Kidney (tissue), 14 donors: ENCODE results near the gene RSL1D1. TPM values are rescaled to one million over a fixed set of nuclear protein-coding genes. Genes with fewer than 3 reads are reported as not detected.

Source experiments
- DNase-seq, 5 donors: peaks; one replicate each; pipeline ENCODE4 v3.0.0-alpha.2; 2013 to 2020
- FAIRE-seq: peaks from 2 replicates; lab custom pipeline; 2012; peaks lifted over from hg19 to GRCh38; lab: Jason Lieb, UNC
- H3K27ac ChIP-seq, 2 donors: one replicate each; pipeline ENCODE4 v1.7.0; 2013; ENCODE audit warnings: low read depth in 2 of 2, low read length in 2 of 2, inconsistent platforms in 1 of 2
- H3K27me3 ChIP-seq: one replicate; pipeline ENCODE4 v1.7.1; 2013; ENCODE audit warnings: low read length, inconsistent platforms; ENCODE audit not compliant: control insufficient read depth, insufficient read depth
- H3K36me3 ChIP-seq, 3 donors: one replicate each; pipeline versions ENCODE4 v1.7.0 to v1.7.1; 2013; ENCODE audit warnings: low read length in 3 of 3, control low read depth in 1 of 3, inconsistent platforms in 1 of 3; ENCODE audit not compliant: insufficient read depth in 3 of 3, control insufficient read depth in 2 of 3
- H3K4me1 ChIP-seq, 3 donors: one replicate each; pipeline versions ENCODE4 v1.7.0 to v1.7.1; 2013; ENCODE audit warnings: low read length in 3 of 3, inconsistent platforms in 1 of 3, low read depth in 1 of 3; ENCODE audit not compliant: control insufficient read depth in 2 of 3, insufficient read depth in 2 of 3
- H3K4me3 ChIP-seq, 3 donors: one replicate each; pipeline versions ENCODE4 v1.7.0 to v1.8.1; 2013; ENCODE audit warnings: low read length in 3 of 3, control low read depth in 1 of 3, inconsistent platforms in 1 of 3
- H3K9ac ChIP-seq, 3 donors: one replicate each; pipeline versions ENCODE4 v1.7.0 to v1.7.1; 2013; ENCODE audit warnings: low read length in 3 of 3, control low read depth in 1 of 3, inconsistent platforms in 1 of 3
- H3K9me3 ChIP-seq, 3 donors: one replicate each; pipeline versions ENCODE4 v1.7.0 to v1.7.1; 2013; ENCODE audit warnings: low read length in 3 of 3, control low read depth in 1 of 3, inconsistent platforms in 1 of 3; ENCODE audit not compliant: control insufficient read depth in 2 of 3, insufficient read depth in 1 of 3
- intact Hi-C: fragments of 100-400 bp; cut with DNase I; formaldehyde crosslinking; loops from one replicate; pipeline ENCODE4 v1.11.1; 2022
- polyA plus RNA-seq: library from polyadenylated mRNA; stranded (reverse); fragments of 350-450 nt; fragmentation: Illumina TruSeq; extraction: RNeasy Lipid Tissue Mini Kit (QIAGEN cat#74804); gene quantifications from one replicate; pipeline ENCODE4 v1.2.3, GENCODE V29; 2014; ENCODE audit warnings: low read depth, low replicate concordance; ENCODE audit not compliant: insufficient read depth
- total RNA-seq: library from RNA; stranded (reverse); fragmentation: NEBNext Ultra II Directional; extraction: Animal tissue kit (Norgen Biotek cat#: 25700); gene quantifications from one replicate; pipeline ENCODE4 v1.2.1, GENCODE V29; 2021
- TF ChIP-seq, protein P1 (sequence below): IDR thresholded peaks from 3 replicates; pipeline ENCODE4 v1.5.1; 2012; ENCODE audit warnings: mild to moderate bottlenecking, moderate library complexity, borderline replicate concordance; ENCODE audit not compliant: insufficient read depth; ENCODE audit errors: extremely low read depth
- donor health status: control.
- donor health status: control.
- donor health status: control.
- donor health status: control.
- donor health status: control.
- donor health status: DM: yes; HTN: yes; CAD: no.
- donor health status: Normal renal cell carcinoma (clear cell type).

RSL1D1 gene
- total and polyA plus RNA-seq, 2 donors from 2014 or later: 55.5 to 101 TPM

DNA sequence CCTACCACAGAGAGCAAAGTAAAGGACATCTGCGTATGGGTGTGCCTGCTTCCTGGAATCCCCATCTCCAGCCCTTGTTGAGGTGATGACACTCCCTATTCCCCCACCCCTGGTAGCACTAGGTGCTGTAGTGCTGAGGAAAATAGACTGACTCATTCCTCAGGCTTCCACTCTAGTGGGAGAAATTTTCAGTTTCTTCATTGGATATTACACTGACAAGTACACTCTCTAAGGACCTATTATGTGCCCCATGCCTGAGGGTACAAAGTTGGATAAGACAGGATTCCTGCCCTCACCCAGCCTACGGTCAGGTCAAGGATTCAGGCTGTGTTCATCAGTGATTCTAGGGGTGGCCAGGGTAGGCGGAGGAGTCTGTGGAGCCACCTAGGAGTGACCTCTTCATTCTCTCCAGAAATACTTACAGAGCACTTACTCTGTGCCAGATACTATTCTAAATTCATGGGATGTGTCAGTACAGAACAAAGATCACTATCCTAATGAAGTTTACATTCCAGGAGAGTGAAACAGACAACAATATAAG is 49.8 kb downstream of the RSL1D1 start:
- intact Hi-C loops: no loop called here
- no peaks in the 10 kb centered on the region for H3K36me3 ChIP-seq
- TF ChIP-seq, protein P1, sequence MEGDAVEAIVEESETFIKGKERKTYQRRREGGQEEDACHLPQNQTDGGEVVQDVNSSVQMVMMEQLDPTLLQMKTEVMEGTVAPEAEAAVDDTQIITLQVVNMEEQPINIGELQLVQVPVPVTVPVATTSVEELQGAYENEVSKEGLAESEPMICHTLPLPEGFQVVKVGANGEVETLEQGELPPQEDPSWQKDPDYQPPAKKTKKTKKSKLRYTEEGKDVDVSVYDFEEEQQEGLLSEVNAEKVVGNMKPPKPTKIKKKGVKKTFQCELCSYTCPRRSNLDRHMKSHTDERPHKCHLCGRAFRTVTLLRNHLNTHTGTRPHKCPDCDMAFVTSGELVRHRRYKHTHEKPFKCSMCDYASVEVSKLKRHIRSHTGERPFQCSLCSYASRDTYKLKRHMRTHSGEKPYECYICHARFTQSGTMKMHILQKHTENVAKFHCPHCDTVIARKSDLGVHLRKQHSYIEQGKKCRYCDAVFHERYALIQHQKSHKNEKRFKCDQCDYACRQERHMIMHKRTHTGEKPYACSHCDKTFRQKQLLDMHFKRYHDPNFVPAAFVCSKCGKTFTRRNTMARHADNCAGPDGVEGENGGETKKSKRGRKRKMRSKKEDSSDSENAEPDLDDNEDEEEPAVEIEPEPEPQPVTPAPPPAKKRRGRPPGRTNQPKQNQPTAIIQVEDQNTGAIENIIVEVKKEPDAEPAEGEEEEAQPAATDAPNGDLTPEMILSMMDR: no peak

DNA sequence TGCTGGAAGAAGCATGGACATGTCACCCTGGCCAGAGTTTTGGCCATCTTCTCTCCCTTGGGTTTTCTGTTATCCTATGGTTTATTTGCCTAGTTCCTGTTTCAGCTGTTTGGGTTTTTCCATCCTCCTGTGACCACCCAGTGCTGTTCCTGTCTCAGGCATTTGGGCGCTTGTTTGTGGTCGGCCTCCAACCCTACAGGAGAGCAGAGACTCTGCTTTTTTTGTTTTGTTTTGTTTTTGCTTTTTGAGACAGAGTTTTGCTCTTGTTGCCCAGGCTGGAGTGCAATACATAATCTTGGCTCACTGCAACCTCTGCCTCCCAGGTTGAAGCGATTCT is 51.0 kb downstream of the RSL1D1 start:
- no peak overlapping the region for H3K4me3 ChIP-seq
- FAIRE-seq (no peak), DNase-seq (no peak)
- no peaks in the 10 kb centered on the region for H3K9me3 ChIP-seq
- H3K4me1 ChIP-seq: peaks cover 0 to 13% (median 12%) of the 10 kb centered on the region in 3 donors
- TF ChIP-seq, protein P1: no peak
- intact Hi-C loops: no loop called here
- no peaks in the 10 kb centered on the region for H3K27me3 ChIP-seq
- H3K27ac ChIP-seq: no peak overlapping the region
- H3K36me3 ChIP-seq: no peaks in the 10 kb centered on the region
- no peak overlapping the region for H3K9ac ChIP-seq

More for the DNA sequence above, 49.8 kb downstream of the RSL1D1 start:
- H3K9ac ChIP-seq: no peak overlapping the region
- peak in 1 of 5 donors; percentile 16 for DNase-seq
- H3K27me3 ChIP-seq: no peaks in the 10 kb centered on the region
- H3K4me1 ChIP-seq: peaks cover 0 to 12% (median 10%) of the 10 kb centered on the region in 3 donors
- no peaks in the 10 kb centered on the region for H3K9me3 ChIP-seq
- no peak overlapping the region for H3K4me3 ChIP-seq
- FAIRE-seq: no peak
- H3K27ac ChIP-seq: no peak overlapping the region

DNA sequence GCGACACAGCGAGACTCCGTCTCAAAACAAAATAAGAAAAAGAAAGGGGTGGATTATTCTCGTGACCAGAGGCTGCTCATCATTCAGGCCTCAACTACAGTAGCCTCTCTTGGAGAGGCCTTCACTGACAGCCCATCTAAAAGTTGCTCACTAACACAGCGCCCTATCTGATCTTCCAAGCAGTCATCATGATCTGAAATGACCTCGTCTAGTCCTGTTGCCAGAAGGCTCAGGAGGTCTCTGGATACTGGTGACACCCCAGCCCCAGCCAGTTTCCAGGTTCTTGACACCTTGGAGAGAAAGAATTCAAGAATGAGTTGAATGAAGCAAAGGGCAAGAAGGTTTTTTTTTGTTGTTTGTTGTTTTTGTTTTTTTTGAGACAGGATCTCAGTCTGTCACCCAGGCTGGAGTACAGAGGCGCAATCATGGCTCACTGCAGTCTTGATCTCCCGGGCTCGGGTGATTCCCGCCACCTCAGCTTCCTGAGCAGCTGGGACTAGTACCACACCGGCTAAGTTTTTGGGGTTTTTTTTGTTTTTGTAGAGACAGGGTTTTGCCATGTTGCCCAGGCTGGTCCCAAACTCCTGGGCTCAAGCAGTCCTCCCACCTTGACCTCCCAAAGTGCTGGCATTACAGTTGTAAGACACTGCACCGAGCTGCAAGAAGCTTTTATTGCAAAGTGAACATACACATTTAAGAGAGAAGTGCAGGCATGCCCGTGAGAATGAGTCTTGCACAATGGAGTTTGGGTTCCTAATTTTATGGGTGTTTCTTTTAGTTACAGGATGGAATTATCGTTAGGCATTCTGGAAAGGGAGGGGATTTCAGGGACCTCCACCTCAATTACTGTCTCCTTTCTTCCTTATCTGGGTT is 51.6 kb downstream of the RSL1D1 start:
- FAIRE-seq (no peak), DNase-seq (peak in 1 of 5 donors; percentile 40)
- Histone ChIP-seq H3K4me1 (peaks cover 0 to 19% (median 16%) of the 10 kb centered on the region in 3 donors), H3K4me3 (no peak overlapping the region), H3K27ac (no peak overlapping the region), H3K9ac (no peak overlapping the region), H3K36me3 (peaks cover 0 to under 1% (median 0%) of the 10 kb centered on the region in 3 donors), H3K27me3 (no peaks in the 10 kb centered on the region), H3K9me3 (no peaks in the 10 kb centered on the region)
- TF ChIP-seq, protein P1: no peak
- intact Hi-C loops: no loop called here
